ENCODE results near the gene KIF16B.
"Not testable (repeated sequence)": the region's sequence is repeated elsewhere in the genome, so short reads cannot be mapped to it uniquely, and the experiment has no call there.

Gene KIF16B

GRCh38 chr20:16244892-16245291, 328.4 kb downstream of the KIF16B start:
- no peak for DNase-seq

GRCh38 chr20:16243470-16243869, 329.8 kb downstream of the KIF16B start:
- no peak for DNase-seq

- DNase-seq, result no peak
Observed at GRCh38 chr20:16241911-16242310, 331.3 kb downstream of the KIF16B start.

GRCh38 chr20:16240355-16240754, 332.9 kb downstream of the KIF16B start:
- no peak for DNase-seq

- no peak for DNase-seq
Observed at GRCh38 chr20:16236589-16237241, 336.5 kb downstream of the KIF16B start.

- DNase-seq, result no peak
Observed at GRCh38 chr20:16230402-16230801, 342.8 kb downstream of the KIF16B start.

GRCh38 chr20:16229813-16230212, 343.4 kb downstream of the KIF16B start:
- DNase-seq, result no peak

- DNase-seq, result no peak
Observed at GRCh38 chr20:16228722-16229121, 344.5 kb downstream of the KIF16B start.

GRCh38 chr20:16226961-16227360, 346.3 kb downstream of the KIF16B start:
- DNase-seq, result not testable (repeated sequence)

- no peak for DNase-seq
Observed at GRCh38 chr20:16224836-16225235, 348.4 kb downstream of the KIF16B start.

GRCh38 chr20:16222859-16223411, 350.3 kb downstream of the KIF16B start:
- DNase-seq, result no peak

Measured in CD4-positive, alpha-beta T cell treated with Interferon alpha-2 for 1 hour (primary cell).